K562 (cell line): ENCODE data around the gene RALGAPB. TPM values are rescaled to one million over a fixed set of nuclear protein-coding genes. Genes with fewer than 3 reads are reported as not detected.

ENCODE experiments used
- ATAC-seq: fragments of 200-7000 bp; cut with Tn5 transposase; 3 replicates; pipeline ENCODE4 v1.9.1; 2020; ENCODE audit warnings: moderate library complexity
- BruUV-seq: library from RNA; stranded (reverse); fragments of 400-500 nt; replicated peaks from 2 replicates; lab custom pipeline; 2021; lab: Mats Ljungman, UMichigan
- CTCF ChIA-PET: fragments of 300-600 bp; formaldehyde crosslinking; extraction: SDS; loops from one replicate; lab custom pipeline; 2021; ENCODE audit warnings: low intra/inter-chr PET ratio; lab: Yijun Ruan, JAX
- POLR2A ChIA-PET: fragments of 300-600, 350-650 bp; sonication (Branson Sonifier 250); formaldehyde crosslinking; extraction: SDS; loops from one replicate; lab custom pipeline; 2021; ENCODE audit warnings: antibody characterized with exemption, inconsistent platforms; lab: Yijun Ruan, JAX
- DNase-seq, 4 experiments: peaks; one replicate each; pipeline versions ENCODE4 v3.0.0 to v3.0.0-alpha.2; 2011 to 2018; ENCODE audit warnings: low spot score in 3 of 4, mixed read lengths in 3 of 4; ENCODE audit errors: extremely low read depth in 1 of 4
- FAIRE-seq: peaks from 2 replicates; lab custom pipeline; 2011; peaks lifted over from hg19 to GRCh38; lab: Jason Lieb, UNC
- H2AFZ ChIP-seq: 2 replicates; pipeline ENCODE4 v1.6.0; 2011; ENCODE audit warnings: low read depth, low read length, control low read depth, inconsistent platforms
- H3K27ac ChIP-seq: fragments of 200-600 bp; 3 replicates; pipeline ENCODE4 v1.8.0; 2011; ENCODE audit warnings: low read depth, mild to moderate bottlenecking, control low read depth, inconsistent platforms, low read length, moderate library complexity, mixed read lengths; ENCODE audit errors: extremely low read depth
- H3K27me3 ChIP-seq, 2 experiments: fragments of 300-600 bp in 1 of 2; 2 replicates in 1 of 2; 3 replicates in 1 of 2; pipeline versions ENCODE4 v1.6.0 to v1.8.0; 2011; ENCODE audit warnings: inconsistent platforms in 2 of 2, low read length in 2 of 2, mild to moderate bottlenecking in 1 of 2, mixed read lengths in 1 of 2, moderate library complexity in 1 of 2; ENCODE audit not compliant: control insufficient read depth in 2 of 2, insufficient read depth in 2 of 2
- H3K36me3 ChIP-seq: fragments of 300-600 bp; 3 replicates; pipeline ENCODE4 v1.8.0; 2011; ENCODE audit warnings: mild to moderate bottlenecking, low read length, inconsistent platforms; ENCODE audit not compliant: control insufficient read depth, insufficient read depth
- H3K4me1 ChIP-seq, 2 experiments: fragments of 200-600 bp in 1 of 2; replicated peaks in 1 of 2; 2 replicates in 1 of 2; 3 replicates in 1 of 2; pipeline versions ENCODE4 v1.5.1 to v1.8.0; 2011; ENCODE audit warnings: inconsistent platforms in 2 of 2, low read length in 2 of 2, mild to moderate bottlenecking in 1 of 2, mixed read lengths in 1 of 2, moderate library complexity in 1 of 2; ENCODE audit not compliant: control insufficient read depth in 2 of 2, insufficient read depth in 2 of 2
- H3K4me2 ChIP-seq: 2 replicates; pipeline ENCODE4 v1.6.1; 2011; ENCODE audit warnings: low read length, control low read depth, inconsistent platforms, mixed read lengths; ENCODE audit not compliant: insufficient read depth
- H3K4me3 ChIP-seq: fragments of 200-600 bp; sonication (generic), shearing (Covaris generic); 2 replicates; pipeline ENCODE4 v1.5.1; 2016; ENCODE audit warnings: control low read depth, inconsistent platforms
- H3K79me2 ChIP-seq: fragments of 200-600 bp; 3 replicates; pipeline ENCODE4 v1.8.0; 2011; ENCODE audit warnings: low read length, inconsistent platforms; ENCODE audit not compliant: control insufficient read depth, insufficient read depth
- H3K9ac ChIP-seq, 2 experiments: 2 replicates each; pipeline versions ENCODE4 v1.6.0 to v1.6.1; 2011; ENCODE audit warnings: low read depth in 2 of 2, low read length in 2 of 2, control low read depth in 1 of 2, inconsistent platforms in 1 of 2, mild to moderate bottlenecking in 1 of 2, mixed read lengths in 1 of 2; ENCODE audit not compliant: insufficient read depth in 1 of 2
- H3K9me1 ChIP-seq: one replicate; pipeline ENCODE4 v1.6.0; 2011; ENCODE audit warnings: inconsistent platforms, mild to moderate bottlenecking, low read length, moderate library complexity; ENCODE audit not compliant: control insufficient read depth, insufficient read depth
- H3K9me3 ChIP-seq: replicated peaks from 2 replicates; pipeline ENCODE4 v1.5.1; 2011; ENCODE audit warnings: low read depth, low read length, inconsistent platforms; ENCODE audit not compliant: control insufficient read depth, insufficient read depth
- H4K20me1 ChIP-seq: replicated peaks from 2 replicates; pipeline ENCODE4 v1.6.1; 2011; ENCODE audit warnings: low read length, inconsistent platforms, mixed read lengths; ENCODE audit not compliant: control insufficient read depth, insufficient read depth
- BCL6 ChIP-seq: fragments of 250-450 bp; sonication (Bioruptor Pico); IDR thresholded peaks from 2 replicates; pipeline ENCODE4 v1.4.0; 2020
- CBFB ChIP-seq: sonication (generic); formaldehyde crosslinking; IDR thresholded peaks from 2 replicates; pipeline ENCODE4 v1.4.0; 2020; ENCODE audit warnings: mild to moderate bottlenecking, missing genetic modification reagents
- CREBBP ChIP-seq: IDR thresholded peaks from one replicate; pipeline ENCODE4 v1.6.1; 2012; ENCODE audit warnings: low read depth, mild to moderate bottlenecking, control low read depth, inconsistent platforms, low read length
- HMG20A ChIP-seq: fragments of 450-650 bp; formaldehyde crosslinking; conservative IDR thresholded peaks from 2 replicates; pipeline ENCODE4 v1.4.0; 2020; ENCODE audit warnings: mild to moderate bottlenecking, mixed read lengths
- NFATC3 ChIP-seq: fragments of 450-650 bp; IDR thresholded peaks from 2 replicates; pipeline ENCODE4 v1.6.1; 2017; ENCODE audit warnings: mild to moderate bottlenecking
- SIN3A ChIP-seq, 2 experiments: fragments of 150-350 bp in 1 of 2; IDR thresholded peaks; 2 replicates each; pipeline ENCODE4 v1.6.1; 2011 to 2016; ENCODE audit warnings: borderline replicate concordance in 2 of 2, low read depth in 2 of 2, low read length in 2 of 2, mild to moderate bottlenecking in 2 of 2, moderate library complexity in 2 of 2; ENCODE audit not compliant: control insufficient read depth in 1 of 2
- ZFP36 ChIP-seq: fragments of 150-350 bp; IDR thresholded peaks from 2 replicates; pipeline ENCODE4 v1.6.1; 2018; ENCODE audit warnings: low read length, low read depth; ENCODE audit not compliant: partially characterized antibody
- ZNF316 ChIP-seq: fragments of 450-650 bp; IDR thresholded peaks from 2 replicates; pipeline ENCODE4 v1.6.1; 2016
- ZNF507 ChIP-seq: conservative IDR thresholded peaks from 2 replicates; pipeline ENCODE4 v1.6.1; 2017; ENCODE audit warnings: missing genetic modification characterization, missing compliant biosample characterization
- ZNF766 ChIP-seq: fragments of 200-800 bp; sonication (Bioruptor generic); conservative IDR thresholded peaks from 2 replicates; pipeline ENCODE4 v1.6.1; 2016; ENCODE audit warnings: missing genetic modification characterization, missing compliant biosample characterization
- whole genome bisulfite sequencing: fragments of 100-300 bp; shearing (Covaris generic); methylation state at CpG from one replicate; pipeline ENCODE4 v1.1.6; 2016; ENCODE audit warnings: low coverage, mixed read lengths; ENCODE audit not compliant: insufficient coverage; ENCODE audit errors: missing lambda C conversion rate; 5-methylcytosine and 5-hydroxymethylcytosine counted together
- in situ Hi-C: fragments of 300-500 bp; cut with MboI; formaldehyde crosslinking; loops from 4 replicates; pipeline ENCODE4 v1.15.0; 2018; ENCODE audit warnings: inconsistent platforms, mixed read lengths
- intact Hi-C: fragments of 100-400 bp; cut with micrococcal nuclease; formaldehyde crosslinking; loops from 2 replicates; pipeline ENCODE4 v1.14.2; 2022
- polyA plus RNA-seq, 8 experiments: library from polyadenylated mRNA; depleted of rRNA in 4 of 8; stranded (reverse) in 5 of 8; unstranded in 3 of 8; fragments of >200 nt; fragmentation: Nextera tagmentation in 2 of 8; fragmentation: Illumina TruSeq in 1 of 8; extraction: Ambion mirVana in 2 of 8; extraction: Trizol in 1 of 8; gene quantifications; 2 replicates each; pipeline versions ENCODE4 v1.2.1 to v1.2.3, GENCODE V29; 2011 to 2014; ENCODE audit warnings: inconsistent platforms in 1 of 8, missing spikeins in 1 of 8
- total RNA-seq, 7 experiments: library from RNA; depleted of rRNA in 6 of 7; stranded (reverse); fragments of >200 nt in 6 of 7; fragmentation: Illumina TruSeq in 2 of 7; extraction: Trizol in 2 of 7; gene quantifications; 2 replicates each; pipeline versions ENCODE4 v1.2.1 to v1.2.3, GENCODE V29; 2011 to 2021; ENCODE audit warnings: low replicate concordance in 1 of 7
- TF ChIP-seq, protein P1 (sequence below): sonication (generic); formaldehyde crosslinking; IDR thresholded peaks from 2 replicates; pipeline ENCODE4 v1.8.0; 2023; ENCODE audit warnings: missing genetic modification reagents, mild to moderate bottlenecking, borderline replicate concordance
- TF ChIP-seq, protein P2 (sequence below), 2 experiments: fragments of 200-800 bp in 1 of 2; sonication (Bioruptor generic) in 1 of 2; sonication (generic) in 1 of 2; formaldehyde crosslinking in 1 of 2; IDR thresholded peaks in 1 of 2; conservative IDR thresholded peaks in 1 of 2; 2 replicates each; pipeline versions ENCODE4 v1.5.0 to v1.6.1; 2016 to 2020; ENCODE audit warnings: missing compliant biosample characterization in 1 of 2, missing genetic modification characterization in 1 of 2, missing genetic modification reagents in 1 of 2
- TF ChIP-seq, protein P3 (sequence below): conservative IDR thresholded peaks from 2 replicates; pipeline ENCODE4 v1.6.1; 2011; ENCODE audit warnings: low read depth, mild to moderate bottlenecking, low read length; ENCODE audit not compliant: control insufficient read depth
- TF ChIP-seq, protein P4 (sequence below): sonication (generic); formaldehyde crosslinking; IDR thresholded peaks from 2 replicates; pipeline ENCODE4 v1.8.0; 2022; ENCODE audit warnings: mild to moderate bottlenecking, missing genetic modification reagents

RALGAPB gene
- total and polyA plus RNA-seq, 9 of the 15 experiments (the other 6 are each of a cell fraction or from before 2014, with no cell fraction given): 4.3 to 25.6 (median 13.6) TPM

DNA sequence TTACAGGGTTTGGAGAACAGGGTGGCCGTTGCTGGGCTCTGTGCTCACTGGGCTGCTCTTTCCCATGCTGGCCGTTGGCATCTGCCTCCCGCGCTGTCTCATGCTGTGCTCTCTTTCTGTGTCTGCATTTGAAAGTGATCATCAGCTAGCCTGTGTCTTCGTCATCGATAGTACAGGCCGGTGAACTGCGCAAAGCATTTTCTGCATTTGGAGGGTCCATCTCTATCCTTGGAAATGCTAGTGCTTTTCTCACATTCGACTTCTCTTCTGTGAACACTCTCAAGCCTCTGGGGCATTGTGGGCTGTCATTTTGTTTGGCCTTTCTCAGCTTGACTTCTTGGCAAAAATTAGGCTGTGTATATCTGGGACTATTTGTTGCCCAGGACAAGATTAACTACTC lies 30.7 kb upstream of the RALGAPB start:
- Histone ChIP-seq H3K9ac (peak overlapping the region in 1 of 2 experiments; percentile 4; a peak in 1 of 4 replicates), H3K36me3 (no peaks in the 10 kb centered on the region), H2AFZ (peak overlapping the region; percentile 74), H3K9me3 (no peaks in the 10 kb centered on the region), H3K4me2 (no peak overlapping the region), H3K27me3 (no peaks in the 10 kb centered on the region), H3K4me3 (no peak overlapping the region), H3K79me2 (peaks cover 5% of the 10 kb centered on the region), H3K4me1 (peaks cover 0 to 6% of the 10 kb centered on the region in 2 experiments; a peak in 3 of 5 replicates), H4K20me1 (no peaks in the 10 kb centered on the region), H3K27ac (no peak overlapping the region), H3K9me1 (no peaks in the 10 kb centered on the region)
- ChIA-PET CTCF (no interaction called here), POLR2A (interaction anchor here (1.5 kb wide), 1 partner anchor 11 kb away, joined by 6 read pairs; no protein-coding TSS in a partner anchor)
- FAIRE-seq (no peak), DNase-seq (no peak), ATAC-seq (no peak)
- no TSS peak for BruUV-seq
- 60% methylated on average over 9 of the region's 9 CpGs for WGBS
- intact Hi-C loops: no loop called here
- in situ Hi-C loops: no loop called here
- TF ChIP-seq ZFP36 (no peak), ZNF316 (no peak), NFATC3 (no peak), SIN3A (IDR thresholded peaks at IDR 0.05; ENCODE audit: borderline replicate concordance in 2 of 2, control insufficient read depth in 1 of 2, low read depth in 2 of 2, low read length in 2 of 2) (no peak), HMG20A (no peak), BCL6 (CRISPR knock-in tag) (no peak), CREBBP (no peak), ZNF507 (tag) (no peak), CBFB (CRISPR knock-in tag) (no peak), ZNF766 (CRISPR knock-in tag) (no peak)
- TF ChIP-seq, protein P1, sequence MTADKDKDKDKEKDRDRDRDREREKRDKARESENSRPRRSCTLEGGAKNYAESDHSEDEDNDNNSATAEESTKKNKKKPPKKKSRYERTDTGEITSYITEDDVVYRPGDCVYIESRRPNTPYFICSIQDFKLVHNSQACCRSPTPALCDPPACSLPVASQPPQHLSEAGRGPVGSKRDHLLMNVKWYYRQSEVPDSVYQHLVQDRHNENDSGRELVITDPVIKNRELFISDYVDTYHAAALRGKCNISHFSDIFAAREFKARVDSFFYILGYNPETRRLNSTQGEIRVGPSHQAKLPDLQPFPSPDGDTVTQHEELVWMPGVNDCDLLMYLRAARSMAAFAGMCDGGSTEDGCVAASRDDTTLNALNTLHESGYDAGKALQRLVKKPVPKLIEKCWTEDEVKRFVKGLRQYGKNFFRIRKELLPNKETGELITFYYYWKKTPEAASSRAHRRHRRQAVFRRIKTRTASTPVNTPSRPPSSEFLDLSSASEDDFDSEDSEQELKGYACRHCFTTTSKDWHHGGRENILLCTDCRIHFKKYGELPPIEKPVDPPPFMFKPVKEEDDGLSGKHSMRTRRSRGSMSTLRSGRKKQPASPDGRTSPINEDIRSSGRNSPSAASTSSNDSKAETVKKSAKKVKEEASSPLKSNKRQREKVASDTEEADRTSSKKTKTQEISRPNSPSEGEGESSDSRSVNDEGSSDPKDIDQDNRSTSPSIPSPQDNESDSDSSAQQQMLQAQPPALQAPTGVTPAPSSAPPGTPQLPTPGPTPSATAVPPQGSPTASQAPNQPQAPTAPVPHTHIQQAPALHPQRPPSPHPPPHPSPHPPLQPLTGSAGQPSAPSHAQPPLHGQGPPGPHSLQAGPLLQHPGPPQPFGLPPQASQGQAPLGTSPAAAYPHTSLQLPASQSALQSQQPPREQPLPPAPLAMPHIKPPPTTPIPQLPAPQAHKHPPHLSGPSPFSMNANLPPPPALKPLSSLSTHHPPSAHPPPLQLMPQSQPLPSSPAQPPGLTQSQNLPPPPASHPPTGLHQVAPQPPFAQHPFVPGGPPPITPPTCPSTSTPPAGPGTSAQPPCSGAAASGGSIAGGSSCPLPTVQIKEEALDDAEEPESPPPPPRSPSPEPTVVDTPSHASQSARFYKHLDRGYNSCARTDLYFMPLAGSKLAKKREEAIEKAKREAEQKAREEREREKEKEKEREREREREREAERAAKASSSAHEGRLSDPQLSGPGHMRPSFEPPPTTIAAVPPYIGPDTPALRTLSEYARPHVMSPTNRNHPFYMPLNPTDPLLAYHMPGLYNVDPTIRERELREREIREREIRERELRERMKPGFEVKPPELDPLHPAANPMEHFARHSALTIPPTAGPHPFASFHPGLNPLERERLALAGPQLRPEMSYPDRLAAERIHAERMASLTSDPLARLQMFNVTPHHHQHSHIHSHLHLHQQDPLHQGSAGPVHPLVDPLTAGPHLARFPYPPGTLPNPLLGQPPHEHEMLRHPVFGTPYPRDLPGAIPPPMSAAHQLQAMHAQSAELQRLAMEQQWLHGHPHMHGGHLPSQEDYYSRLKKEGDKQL (CRISPR knock-in tag): no peak
- TF ChIP-seq, protein P2, sequence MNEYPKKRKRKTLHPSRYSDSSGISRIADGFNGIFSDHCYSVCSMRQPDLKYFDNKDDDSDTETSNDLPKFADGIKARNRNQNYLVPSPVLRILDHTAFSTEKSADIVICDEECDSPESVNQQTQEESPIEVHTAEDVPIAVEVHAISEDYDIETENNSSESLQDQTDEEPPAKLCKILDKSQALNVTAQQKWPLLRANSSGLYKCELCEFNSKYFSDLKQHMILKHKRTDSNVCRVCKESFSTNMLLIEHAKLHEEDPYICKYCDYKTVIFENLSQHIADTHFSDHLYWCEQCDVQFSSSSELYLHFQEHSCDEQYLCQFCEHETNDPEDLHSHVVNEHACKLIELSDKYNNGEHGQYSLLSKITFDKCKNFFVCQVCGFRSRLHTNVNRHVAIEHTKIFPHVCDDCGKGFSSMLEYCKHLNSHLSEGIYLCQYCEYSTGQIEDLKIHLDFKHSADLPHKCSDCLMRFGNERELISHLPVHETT (CRISPR knock-in tag; conservative IDR thresholded peaks at IDR 0.05 in 1 of 2, IDR thresholded peaks at IDR 0.05 in 1 of 2): no peak
- TF ChIP-seq, protein P3, sequence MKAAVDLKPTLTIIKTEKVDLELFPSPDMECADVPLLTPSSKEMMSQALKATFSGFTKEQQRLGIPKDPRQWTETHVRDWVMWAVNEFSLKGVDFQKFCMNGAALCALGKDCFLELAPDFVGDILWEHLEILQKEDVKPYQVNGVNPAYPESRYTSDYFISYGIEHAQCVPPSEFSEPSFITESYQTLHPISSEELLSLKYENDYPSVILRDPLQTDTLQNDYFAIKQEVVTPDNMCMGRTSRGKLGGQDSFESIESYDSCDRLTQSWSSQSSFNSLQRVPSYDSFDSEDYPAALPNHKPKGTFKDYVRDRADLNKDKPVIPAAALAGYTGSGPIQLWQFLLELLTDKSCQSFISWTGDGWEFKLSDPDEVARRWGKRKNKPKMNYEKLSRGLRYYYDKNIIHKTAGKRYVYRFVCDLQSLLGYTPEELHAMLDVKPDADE: no peak
- TF ChIP-seq, protein P4, sequence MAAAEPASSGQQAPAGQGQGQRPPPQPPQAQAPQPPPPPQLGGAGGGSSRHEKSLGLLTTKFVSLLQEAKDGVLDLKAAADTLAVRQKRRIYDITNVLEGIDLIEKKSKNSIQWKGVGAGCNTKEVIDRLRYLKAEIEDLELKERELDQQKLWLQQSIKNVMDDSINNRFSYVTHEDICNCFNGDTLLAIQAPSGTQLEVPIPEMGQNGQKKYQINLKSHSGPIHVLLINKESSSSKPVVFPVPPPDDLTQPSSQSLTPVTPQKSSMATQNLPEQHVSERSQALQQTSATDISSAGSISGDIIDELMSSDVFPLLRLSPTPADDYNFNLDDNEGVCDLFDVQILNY: no peak
